HG03571 (cell line): ENCODE data around the gene PMM2.
"Not testable (repeated sequence)": the region's sequence is repeated elsewhere in the genome, so short reads cannot be mapped to it uniquely, and the experiment has no call there.

Experiments
- ATAC-seq: cut with Tn5 transposase; IDR thresholded peaks from one replicate; pipeline ENCODE4 v1.9.1; 2021; ENCODE audit not compliant: unreplicated experiment

Gene PMM2

GRCh38 chr16:8797364-8798173, at the start of gene PMM2, which contains the start of gene TMEM186:
Gene PMM2, plus strand, starts transcription at chr16:8797839. Its CDS starts 44 bp downstream, at chr16:8797883.
Gene TMEM186, minus strand, starts transcription at chr16:8797639. Its CDS starts 25 bp downstream, at chr16:8797614.
- peak; percentile 90 for ATAC-seq

GRCh38 chr16:8748944-8749343, 48.7 kb upstream of the PMM2 start:
- not testable (repeated sequence) for ATAC-seq

DNA sequence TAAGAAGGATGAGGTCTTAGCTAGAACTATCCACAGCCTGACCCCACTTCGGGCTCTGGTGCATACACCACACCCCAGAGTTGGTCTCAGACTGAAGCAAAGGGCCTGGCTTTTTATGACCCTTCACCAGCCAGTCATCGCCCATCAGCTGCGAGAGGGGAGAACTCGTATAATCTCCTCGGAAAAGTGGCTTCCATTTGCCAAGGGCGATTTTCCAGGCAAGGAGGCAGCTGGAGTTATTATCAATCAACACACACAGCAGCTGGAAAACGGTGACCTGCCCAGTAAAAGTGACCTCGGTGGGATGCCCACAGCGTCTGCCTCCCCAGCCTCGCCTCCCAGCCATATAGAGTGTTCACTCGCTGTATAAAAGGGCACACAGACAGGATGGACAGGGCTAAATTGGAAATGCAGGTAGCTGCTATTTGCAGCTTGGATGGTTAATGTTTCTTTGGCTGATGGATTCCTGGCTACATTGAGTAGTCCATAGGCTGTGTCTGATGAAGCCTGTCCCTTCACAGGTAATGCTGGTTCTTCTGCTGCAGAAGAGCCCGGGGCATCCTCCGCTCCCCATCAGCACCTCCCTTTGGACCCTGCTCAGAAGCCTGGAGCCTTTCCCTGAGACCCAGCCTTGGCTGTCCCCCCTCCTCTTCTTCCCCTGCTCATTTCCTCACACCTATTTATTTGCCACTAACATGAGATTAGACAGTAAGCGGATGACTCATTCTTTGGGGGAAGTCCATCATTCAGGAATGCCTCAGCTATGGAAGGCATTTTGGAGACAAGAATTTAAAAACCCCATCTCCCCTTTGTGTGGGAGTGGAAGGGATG, 45.9 kb upstream of the PMM2 start:
- ATAC-seq: no peak

DNA sequence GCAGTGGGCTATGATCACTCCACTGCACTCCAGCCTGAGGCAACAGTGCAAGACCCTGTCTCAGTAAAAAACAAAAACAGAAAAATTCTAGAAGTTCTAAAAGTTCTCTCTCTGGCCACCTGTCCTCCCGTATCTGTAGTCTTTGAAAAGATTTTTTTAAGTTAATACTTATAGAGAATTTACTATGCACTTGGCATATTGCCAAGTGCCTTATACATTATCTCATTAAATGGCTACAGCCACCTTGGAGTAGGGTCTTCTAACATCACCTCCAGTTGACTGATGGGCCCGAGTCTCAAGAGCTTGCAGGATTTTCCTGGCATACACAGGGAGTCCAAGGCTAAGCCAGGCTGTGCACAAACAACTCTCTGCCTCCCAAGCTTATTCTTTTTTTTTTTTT, 44.9 kb upstream of the PMM2 start:
- ATAC-seq: no peak

DNA sequence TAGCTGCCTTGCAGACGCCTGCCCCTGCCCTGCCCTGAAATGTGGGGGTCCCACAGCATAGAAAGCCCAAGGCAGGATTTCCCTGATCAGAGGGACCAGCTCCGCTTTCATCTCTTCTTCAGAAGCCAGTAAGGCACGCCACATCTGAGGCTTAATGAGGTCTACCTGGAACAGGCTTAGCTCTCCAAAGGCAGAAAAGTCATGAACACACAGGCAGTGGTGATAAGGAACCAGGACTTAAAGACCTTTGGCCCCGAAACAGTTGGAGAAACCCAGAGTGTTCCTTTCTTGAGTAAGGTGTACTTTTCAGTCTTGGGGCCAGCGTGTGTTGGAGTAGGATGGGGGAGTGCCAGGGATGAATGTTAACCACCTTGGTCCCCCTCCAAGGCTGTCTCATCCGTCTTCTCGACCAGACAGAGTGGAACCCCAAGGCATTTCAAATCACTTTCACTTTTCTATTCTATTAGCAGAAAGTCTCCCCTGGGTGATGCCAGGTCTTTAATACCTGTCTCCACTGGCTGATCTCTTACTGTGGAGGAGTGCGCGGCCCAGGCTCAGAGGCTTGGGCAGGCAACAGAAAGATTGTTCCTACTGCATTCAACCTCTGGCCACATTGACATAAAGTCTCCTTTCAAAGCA, 44.1 kb upstream of the PMM2 start:
- ATAC-seq: no peak

GRCh38 chr16:8756755-8757154, 40.9 kb upstream of the PMM2 start:
- no peak for ATAC-seq

GRCh38 chr16:8758022-8758421, 39.6 kb upstream of the PMM2 start:
- ATAC-seq: no peak

GRCh38 chr16:8760021-8760420, 37.6 kb upstream of the PMM2 start:
- no peak for ATAC-seq

DNA sequence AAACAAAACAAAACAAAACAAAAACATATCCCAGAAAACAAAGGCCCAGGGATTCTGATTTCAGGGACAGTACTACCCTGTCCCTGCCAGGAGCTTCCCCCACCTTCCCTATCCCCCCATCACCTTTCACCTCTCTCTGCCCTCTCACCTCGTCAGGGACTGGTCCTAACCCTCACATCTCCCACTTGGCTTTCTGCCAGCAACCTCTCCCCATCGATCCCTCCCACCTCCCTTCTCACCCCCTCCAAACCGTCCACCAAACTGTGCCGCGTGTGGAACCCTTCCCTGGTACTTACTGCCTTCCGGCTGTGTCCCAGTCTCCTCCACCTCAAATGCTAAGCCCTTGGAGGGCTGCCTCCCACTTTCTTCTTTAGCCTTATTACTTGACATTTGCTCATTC, 36.6 kb upstream of the PMM2 start:
- ATAC-seq: no peak

DNA sequence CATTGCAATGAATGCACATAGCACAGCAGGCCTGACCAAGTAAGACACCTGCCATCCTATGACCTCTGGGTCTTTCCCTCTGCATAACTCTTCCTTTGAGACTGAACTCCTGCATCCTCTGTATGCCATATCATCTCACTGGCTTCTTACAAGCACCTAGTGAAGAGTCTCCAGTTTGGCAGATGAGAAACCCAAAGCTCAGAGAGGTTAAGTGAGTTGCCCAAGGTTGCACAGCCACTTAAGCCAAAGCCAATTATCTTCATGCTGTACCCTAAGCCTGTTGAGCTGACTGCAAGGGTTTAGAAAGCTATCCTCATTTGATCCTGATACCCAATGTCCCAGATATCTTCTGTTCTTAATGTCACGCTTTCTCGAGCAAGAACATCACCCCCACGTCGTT, 35.4 kb upstream of the PMM2 start:
- no peak for ATAC-seq

- ATAC-seq: no peak
These were observed 34.6 kb upstream of the PMM2 start for GRCh38 chr16:8763083-8763482.

DNA sequence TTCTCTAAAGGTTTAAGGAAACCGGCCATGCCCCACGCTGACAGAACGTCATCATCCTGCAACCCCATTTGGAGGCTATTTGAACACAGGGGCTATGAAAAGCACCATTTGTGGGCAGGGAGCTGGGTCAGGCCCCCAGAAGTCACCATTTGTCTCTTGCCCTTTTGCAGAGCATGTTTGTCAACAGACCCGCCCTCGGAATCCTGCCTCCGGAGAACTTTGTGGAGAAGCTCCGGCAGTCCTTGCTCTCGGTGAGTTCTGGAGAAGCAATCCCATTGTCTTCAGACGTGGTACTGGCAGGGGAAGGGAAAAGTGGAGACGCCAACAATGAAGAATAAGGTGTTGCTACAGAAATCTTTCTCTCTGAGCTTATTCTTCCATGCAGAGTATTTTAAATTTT, 33.7 kb upstream of the PMM2 start:
- ATAC-seq: no peak

- ATAC-seq: no peak
These were observed 33.0 kb upstream of the PMM2 start for GRCh38 chr16:8764525-8765250.

DNA sequence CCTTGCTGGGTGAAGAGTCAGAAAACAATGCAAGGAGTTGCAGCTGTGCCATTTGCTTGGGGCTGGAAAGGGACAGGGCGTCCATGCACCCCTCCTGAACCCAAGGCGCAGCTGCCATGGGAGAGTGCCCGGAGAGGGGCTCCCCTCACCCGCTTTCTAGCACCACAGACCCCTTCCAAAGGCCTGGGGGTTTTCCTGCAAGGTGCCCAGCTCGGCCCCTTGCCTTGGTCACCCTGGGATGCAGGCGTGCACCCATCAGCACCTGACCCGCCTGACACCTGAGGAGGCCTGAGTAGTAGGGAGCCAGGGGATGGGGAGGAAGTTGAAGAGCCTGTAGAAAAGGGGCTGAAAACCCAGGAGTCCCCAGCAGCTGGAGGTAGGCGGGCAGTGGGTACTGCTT, 30.5 kb upstream of the PMM2 start:
- ATAC-seq: no peak

DNA sequence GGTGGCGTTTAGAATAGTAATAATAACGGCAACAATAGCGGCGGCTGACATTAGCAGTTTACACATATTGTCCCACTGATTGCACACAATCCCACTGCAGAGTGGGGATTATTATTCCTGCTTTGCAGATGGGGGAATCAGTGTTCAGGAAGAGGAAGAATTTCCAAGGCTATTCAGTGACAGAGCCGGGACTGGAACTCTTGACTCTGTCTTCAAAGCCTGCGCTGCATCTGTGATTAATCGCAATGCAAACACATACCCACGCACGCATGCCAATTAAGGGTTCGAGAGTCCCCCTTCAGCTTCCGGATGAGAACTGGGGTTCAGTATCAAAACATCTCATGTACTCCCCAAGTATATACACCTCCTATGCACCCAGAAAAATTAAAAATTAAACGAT, 29.4 kb upstream of the PMM2 start:
- ATAC-seq: no peak

DNA sequence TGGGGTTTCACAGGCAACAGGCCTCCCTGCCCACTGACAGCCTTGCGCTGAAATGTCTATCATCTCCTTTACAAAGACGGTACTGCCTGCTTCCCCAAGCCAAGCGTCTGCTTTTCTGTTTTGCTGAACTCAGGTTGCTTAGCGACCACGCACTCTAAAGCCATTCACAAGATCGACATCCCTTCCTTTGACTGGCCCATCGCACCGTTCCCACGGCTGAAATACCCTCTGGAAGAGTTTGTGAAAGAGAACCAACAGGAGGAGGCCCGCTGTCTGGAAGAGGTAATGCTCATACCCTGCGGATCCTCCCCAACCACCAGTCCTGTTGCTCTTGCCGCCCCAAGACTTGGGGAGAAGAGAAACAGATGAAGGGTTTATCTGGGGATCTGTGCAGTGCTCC, 28.9 kb upstream of the PMM2 start:
- no peak for ATAC-seq

DNA sequence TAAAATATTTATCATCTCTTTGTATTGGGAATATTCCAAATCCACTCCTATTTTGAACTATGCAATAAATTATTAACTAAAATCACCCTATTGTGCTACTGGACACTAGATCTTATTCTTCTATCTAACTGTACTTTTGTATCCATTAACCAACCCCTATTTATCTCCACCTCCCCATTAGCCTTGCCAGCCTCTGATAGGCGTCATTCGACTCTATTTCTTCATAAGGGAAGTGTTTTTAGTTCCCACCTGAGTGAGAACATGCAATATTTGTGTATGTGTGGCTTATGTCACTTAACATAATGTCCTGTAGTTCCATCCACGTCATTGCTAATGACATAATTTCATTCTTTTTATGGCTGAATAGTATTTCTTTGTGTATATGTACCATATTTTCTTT, 24.1 kb upstream of the PMM2 start:
- ATAC-seq: no peak

DNA sequence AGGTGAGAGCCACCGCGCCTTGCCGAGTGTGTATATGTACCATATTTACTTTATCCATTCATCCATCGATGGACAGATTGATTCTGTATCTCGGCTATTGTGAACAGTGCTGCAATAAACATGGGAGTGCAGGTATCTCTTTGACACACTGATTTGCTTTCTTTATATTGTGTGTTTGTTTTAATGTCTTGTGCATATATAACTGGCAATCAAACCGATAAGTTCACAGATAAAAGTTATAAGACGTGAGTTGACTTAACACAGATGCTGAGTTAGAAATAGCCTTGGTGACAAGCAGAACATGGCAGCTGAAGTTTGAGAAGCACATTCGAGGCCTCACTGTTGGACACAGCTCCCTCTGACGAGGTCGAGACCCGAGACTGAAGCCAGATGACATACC, 23.4 kb upstream of the PMM2 start:
- ATAC-seq: no peak

GRCh38 chr16:8775359-8775758, 22.3 kb upstream of the PMM2 start:
- ATAC-seq: no peak

- no peak for ATAC-seq
These were observed 21.5 kb upstream of the PMM2 start for GRCh38 chr16:8776129-8776584.

GRCh38 chr16:8777217-8777616, 20.4 kb upstream of the PMM2 start:
- ATAC-seq: no peak
